ENCODE measurements around the gene SRPX. TPM values are rescaled to one million over a fixed set of nuclear protein-coding genes. Genes with fewer than 3 reads are reported as not detected.

SRPX gene
- total RNA-seq, 4 donors from 2014 or later, result 64.0 to 165 (median 135) TPM

- no peak for DNase-seq (ENCODE audit: low spot score in 2 of 2)
- WGBS, 2 donors, result 82 to 90% methylated on average over 7 of the region's 7 CpGs
- no peak for TF ChIP-seq POLR2A (IDR thresholded peaks at IDR 0.05)
- no peak for TF ChIP-seq EP300 (IDR thresholded peaks at IDR 0.05)
- TF ChIP-seq CTCF (IDR thresholded peaks at IDR 0.05), result no peak
- Histone ChIP-seq H3K9me3 (no peaks in the 10 kb centered on the region), H3K27me3 (no peaks in the 10 kb centered on the region), H3K27ac (no peak overlapping the region), H3K36me3 (peaks cover 0 to 4% (median 0%) of the 10 kb centered on the region in 3 donors), H3K4me1 (peaks cover 0 to 8% (median 0%) of the 10 kb centered on the region in 4 donors), H3K4me3 (no peak overlapping the region)
Observed at GRCh38 chrX:38156838-38157237, 63.8 kb downstream of the SRPX start.

DNA sequence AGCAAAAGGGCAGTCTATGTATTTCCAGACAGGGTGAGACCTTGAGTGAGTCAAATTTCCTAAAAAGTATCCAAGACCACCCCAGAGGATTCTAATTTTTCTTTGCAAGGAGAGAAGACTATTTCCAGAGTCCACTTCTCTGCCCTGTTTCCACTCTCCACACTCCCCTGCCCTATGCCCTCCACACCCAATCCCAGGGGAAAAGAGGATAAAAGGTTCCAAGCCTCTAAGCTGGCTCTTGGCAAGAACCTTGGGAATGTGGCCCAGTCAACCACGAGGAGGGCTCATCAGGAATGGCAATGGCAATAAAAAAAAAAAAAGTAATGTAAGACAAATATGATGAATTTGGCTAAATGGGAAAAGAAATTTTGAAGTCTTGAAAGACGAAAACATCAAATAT is 65.9 kb downstream of the SRPX start:
- H3K9me3 ChIP-seq, result no peaks in the 10 kb centered on the region
- WGBS, 2 donors, result 33 to 44% methylated on average over 2 of the region's 2 CpGs
- H3K27me3 ChIP-seq, result peaks cover 0 to 4% of the 10 kb centered on the region in 2 donors
- no peak for DNase-seq (ENCODE audit: low spot score in 2 of 2)
- H3K4me3 ChIP-seq, result no peak overlapping the region
- H3K36me3 ChIP-seq, result peaks cover 0 to 4% (median 0%) of the 10 kb centered on the region in 3 donors
- TF ChIP-seq POLR2A (IDR thresholded peaks at IDR 0.05) (no peak), CTCF (IDR thresholded peaks at IDR 0.05) (no peak), EP300 (IDR thresholded peaks at IDR 0.05) (no peak)
- peaks cover 0 to 8% (median 0%) of the 10 kb centered on the region in 4 donors for H3K4me1 ChIP-seq
- H3K27ac ChIP-seq, result no peak overlapping the region

GRCh38 chrX:38154340-38154739 is 66.3 kb downstream of the SRPX start:
- DNase-seq (ENCODE audit: low spot score in 2 of 2), result no peak
- Histone ChIP-seq H3K36me3 (peaks cover 0 to 4% (median 0%) of the 10 kb centered on the region in 3 donors), H3K9me3 (no peaks in the 10 kb centered on the region), H3K4me3 (no peak overlapping the region), H3K4me1 (peaks cover 0 to 8% (median 0%) of the 10 kb centered on the region in 4 donors), H3K27me3 (peaks cover 0 to 4% of the 10 kb centered on the region in 2 donors), H3K27ac (no peak overlapping the region)
- TF ChIP-seq EP300 (IDR thresholded peaks at IDR 0.05) (no peak), CTCF (IDR thresholded peaks at IDR 0.05) (no peak), POLR2A (IDR thresholded peaks at IDR 0.05) (no peak)
- WGBS, 2 donors, result 53 to 57% methylated on average over 5 of the region's 5 CpGs

GRCh38 chrX:38151441-38151840 is 69.2 kb downstream of the SRPX start:
- peaks cover 0 to under 1% (median 0%) of the 10 kb centered on the region in 3 donors for H3K36me3 ChIP-seq
- H3K27ac ChIP-seq, result no peak overlapping the region
- H3K4me3 ChIP-seq, result no peak overlapping the region
- TF ChIP-seq POLR2A (IDR thresholded peaks at IDR 0.05) (no peak), CTCF (IDR thresholded peaks at IDR 0.05) (no peak), EP300 (IDR thresholded peaks at IDR 0.05) (no peak)
- WGBS, 2 donors, result 73 to 91% methylated on average over 5 of the region's 5 CpGs
- H3K4me1 ChIP-seq, result peaks cover 0 to 8% (median 0%) of the 10 kb centered on the region in 4 donors
- DNase-seq (ENCODE audit: low spot score in 2 of 2), result no peak
- no peaks in the 10 kb centered on the region for H3K9me3 ChIP-seq
- peaks cover 0 to 4% of the 10 kb centered on the region in 2 donors for H3K27me3 ChIP-seq

- DNase-seq (ENCODE audit: low spot score in 2 of 2), result no peak
- H3K27ac ChIP-seq, result no peak overlapping the region
- no peaks in the 10 kb centered on the region for H3K36me3 ChIP-seq
- H3K4me1 ChIP-seq, result peaks cover 0 to 8% (median 0%) of the 10 kb centered on the region in 4 donors
- WGBS, 2 donors, result 66 to 87% methylated on average over 4 of the region's 4 CpGs
- no peaks in the 10 kb centered on the region for H3K9me3 ChIP-seq
- no peak for TF ChIP-seq EP300 (IDR thresholded peaks at IDR 0.05)
- no peak for TF ChIP-seq CTCF (IDR thresholded peaks at IDR 0.05)
- TF ChIP-seq POLR2A (IDR thresholded peaks at IDR 0.05), result no peak
- H3K27me3 ChIP-seq, result peaks cover 0 to 4% of the 10 kb centered on the region in 2 donors
- H3K4me3 ChIP-seq, result no peak overlapping the region
Observed at GRCh38 chrX:38150993-38151392, 69.7 kb downstream of the SRPX start.

Measured in tibial nerve (tissue), 4 donors.